ENCODE measurements around the gene TSPAN31. TPM values are rescaled to one million over a fixed set of nuclear protein-coding genes. Genes with fewer than 3 reads are reported as not detected.
A peak's percentile ranks its signal among the peaks of the same experiment; 100 is the strongest.

The TSPAN31 gene
- total RNA-seq, 4 donors from 2014 or later: 25.5 to 58.9 (median 32.2) TPM

GRCh38 chr12:57761391-57761998 lies 16.7 kb downstream of the TSPAN31 start:
- no peak for DNase-seq
- ATAC-seq: no peak
- intact Hi-C loops (cut with DNase I; ENCODE audit: low total_unique reads): no loop called here
- peaks cover 38 to 50% (median 47%) of the 10 kb centered on the region in 3 donors for H3K27me3 ChIP-seq
- no peak overlapping the region for H3K27ac ChIP-seq
- in situ Hi-C loops (cut with MboI; ENCODE audit: low sequenced_read_pairs in 4 of 4): no loop called here
- no peaks in the 10 kb centered on the region for H3K9me3 ChIP-seq
- H3K4me1 ChIP-seq: peaks cover 12 to 19% of the 10 kb centered on the region in 2 donors
- H3K4me3 ChIP-seq: no peak overlapping the region
- no peak for TF ChIP-seq POLR2A (IDR thresholded peaks at IDR 0.05)
- TF ChIP-seq CTCF (IDR thresholded peaks at IDR 0.05 in 4 of 5, conservative IDR thresholded peaks at IDR 0.05 in 1 of 5): no peak
- peaks cover 0 to 21% of the 10 kb centered on the region in 2 donors for H3K36me3 ChIP-seq

GRCh38 chr12:57762463-57762862 lies 17.6 kb downstream of the TSPAN31 start:
- Histone ChIP-seq H3K4me1 (peaks cover 16 to 22% of the 10 kb centered on the region in 2 donors), H3K36me3 (peaks cover 0 to 20% of the 10 kb centered on the region in 2 donors), H3K27ac (no peak overlapping the region), H3K4me3 (no peak overlapping the region), H3K27me3 (peaks cover 46 to 57% (median 52%) of the 10 kb centered on the region in 3 donors), H3K9me3 (no peaks in the 10 kb centered on the region)
- DNase-seq (no peak), ATAC-seq (no peak)
- TF ChIP-seq CTCF (IDR thresholded peaks at IDR 0.05 in 4 of 5, conservative IDR thresholded peaks at IDR 0.05 in 1 of 5) (no peak), POLR2A (IDR thresholded peaks at IDR 0.05) (no peak)
- intact Hi-C loops (cut with DNase I; ENCODE audit: low total_unique reads): no loop called here
- in situ Hi-C loops (cut with MboI; ENCODE audit: low sequenced_read_pairs in 4 of 4): no loop called here

- ATAC-seq (no peak), DNase-seq (no peak)
- in situ Hi-C loops (cut with MboI; ENCODE audit: low sequenced_read_pairs in 4 of 4) (no loop called here), intact Hi-C loops (cut with DNase I; ENCODE audit: low total_unique reads) (no loop called here)
- no peak overlapping the region for H3K4me3 ChIP-seq
- no peaks in the 10 kb centered on the region for H3K9me3 ChIP-seq
- TF ChIP-seq POLR2A (IDR thresholded peaks at IDR 0.05) (no peak), CTCF (IDR thresholded peaks at IDR 0.05 in 4 of 5, conservative IDR thresholded peaks at IDR 0.05 in 1 of 5) (no peak)
- H3K27me3 ChIP-seq: peaks cover 46 to 57% (median 52%) of the 10 kb centered on the region in 3 donors
- peaks cover 16 to 22% of the 10 kb centered on the region in 2 donors for H3K4me1 ChIP-seq
- H3K36me3 ChIP-seq: peaks cover 0 to 19% of the 10 kb centered on the region in 2 donors
- H3K27ac ChIP-seq: no peak overlapping the region
Observed at GRCh38 chr12:57763881-57764661, 19.2 kb downstream of the TSPAN31 start.

GRCh38 chr12:57764662-57765002 lies 19.8 kb downstream of the TSPAN31 start:
- ATAC-seq: no peak
- Histone ChIP-seq H3K27ac (no peak overlapping the region), H3K9me3 (no peaks in the 10 kb centered on the region), H3K4me3 (peak overlapping the region; percentile 26 to 52 (median 42)), H3K4me1 (peaks cover 16 to 22% of the 10 kb centered on the region in 2 donors), H3K36me3 (peaks cover 0 to 21% of the 10 kb centered on the region in 2 donors), H3K27me3 (peaks cover 46 to 57% (median 52%) of the 10 kb centered on the region in 3 donors)
- DNase-seq: no peak
- no peak for TF ChIP-seq POLR2A (IDR thresholded peaks at IDR 0.05)
- intact Hi-C loops (cut with DNase I; ENCODE audit: low total_unique reads) (no loop called here), in situ Hi-C loops (cut with MboI; ENCODE audit: low sequenced_read_pairs in 4 of 4) (no loop called here)

- no peak for ATAC-seq
Observed at GRCh38 chr12:57765003-57765697, 20.3 kb downstream of the TSPAN31 start.

More at GRCh38 chr12:57765003-57765697, 20.3 kb downstream of the TSPAN31 start:
- no peaks in the 10 kb centered on the region for H3K9me3 ChIP-seq
- peaks cover 16 to 22% of the 10 kb centered on the region in 2 donors for H3K4me1 ChIP-seq
- intact Hi-C loops (cut with DNase I; ENCODE audit: low total_unique reads): no loop called here
- TF ChIP-seq CTCF (IDR thresholded peaks at IDR 0.05 in 4 of 5, conservative IDR thresholded peaks at IDR 0.05 in 1 of 5): peak in 2 of 5 experiments; percentile 8 to 25
- no peak for TF ChIP-seq POLR2A (IDR thresholded peaks at IDR 0.05)
- in situ Hi-C loops (cut with MboI; ENCODE audit: low sequenced_read_pairs in 4 of 4): no loop called here
- H3K36me3 ChIP-seq: peaks cover 0 to 26% of the 10 kb centered on the region in 2 donors
- H3K27ac ChIP-seq: no peak overlapping the region
- peaks cover 46 to 57% (median 52%) of the 10 kb centered on the region in 3 donors for H3K27me3 ChIP-seq
- peak overlapping the region; percentile 26 to 52 (median 42) for H3K4me3 ChIP-seq
- DNase-seq: no peak
